ENCODE measurements around the gene SLC22A12.

GRCh38 chr11:64616817-64617216 lies 25.8 kb downstream of the SLC22A12 start:
- TF ChIP-seq POLR2A (IDR thresholded peaks at IDR 0.05), result no peak
- no peak for TF ChIP-seq CTCF (IDR thresholded peaks at IDR 0.05)
- TF ChIP-seq POLR2AphosphoS5 (IDR thresholded peaks at IDR 0.05), result no peak

All from suprapubic skin (tissue), 4 donors.